Amygdala (tissue), 56 donors: ENCODE data around the gene ZNF277.
A peak's percentile ranks its signal among the peaks of the same experiment; 100 is the strongest.

Experiments used
- DNase-seq, 56 donors: peaks; one replicate each; lab custom pipeline; 2025; lab: John Stamatoyannopoulos, UW

ZNF277 gene

GRCh38 chr7:112206991-112207592, 597 bp downstream of the ZNF277 start:
- peak in 5 of 56 donors; percentile 26 to 63 (median 55) for DNase-seq

GRCh38 chr7:112207765-112208164, 1.3 kb downstream of the ZNF277 start:
- DNase-seq, result no peak

- DNase-seq, result no peak
Measured at GRCh38 chr7:112211348-112211907, 4.9 kb downstream of the ZNF277 start.

GRCh38 chr7:112212571-112212970, 6.1 kb downstream of the ZNF277 start:
- DNase-seq, result no peak

GRCh38 chr7:112213735-112214134, 7.2 kb downstream of the ZNF277 start:
- no peak for DNase-seq

GRCh38 chr7:112214268-112214667, 7.8 kb downstream of the ZNF277 start:
- no peak for DNase-seq

- DNase-seq, result no peak
Measured at GRCh38 chr7:112214883-112215282, 8.4 kb downstream of the ZNF277 start.

GRCh38 chr7:112215787-112216186, 9.3 kb downstream of the ZNF277 start:
- no peak for DNase-seq

- DNase-seq, result no peak
Measured at GRCh38 chr7:112220877-112221434, 14.5 kb downstream of the ZNF277 start.

GRCh38 chr7:112223310-112223709, 16.8 kb downstream of the ZNF277 start:
- DNase-seq, result no peak

- DNase-seq, result no peak
Measured at GRCh38 chr7:112224186-112224585, 17.7 kb downstream of the ZNF277 start.

GRCh38 chr7:112225006-112225405, 18.5 kb downstream of the ZNF277 start:
- peak in 1 of 56 donors; percentile 10 for DNase-seq

GRCh38 chr7:112226701-112227276, 20.3 kb downstream of the ZNF277 start:
- no peak for DNase-seq

GRCh38 chr7:112228632-112229031, 22.1 kb downstream of the ZNF277 start:
- no peak for DNase-seq

GRCh38 chr7:112232212-112232978, 25.9 kb downstream of the ZNF277 start:
- no peak for DNase-seq

- no peak for DNase-seq
Measured at GRCh38 chr7:112233048-112233697, 26.7 kb downstream of the ZNF277 start.

GRCh38 chr7:112234147-112234546, 27.7 kb downstream of the ZNF277 start:
- no peak for DNase-seq

GRCh38 chr7:112236597-112236996, 30.1 kb downstream of the ZNF277 start:
- DNase-seq, result no peak

GRCh38 chr7:112238330-112238729, 31.8 kb downstream of the ZNF277 start:
- DNase-seq, result no peak

GRCh38 chr7:112238852-112239610, 32.5 kb downstream of the ZNF277 start:
- DNase-seq, result no peak
